Mammary epithelial cell (primary cell): ENCODE measurements around the gene ZBTB49.

ENCODE experiments used
- EZH2 ChIP-seq: IDR thresholded peaks from 2 replicates; pipeline ENCODE4 v1.6.1; 2012; ENCODE audit warnings: low read length, inconsistent platforms, borderline replicate concordance
- TF ChIP-seq, protein P1 (sequence below), 2 donors: IDR thresholded peaks in 1 of 2; conservative IDR thresholded peaks in 1 of 2; 2 replicates each; pipeline ENCODE4 v1.5.1; 2011 to 2012; ENCODE audit warnings: inconsistent platforms in 2 of 2, low read length in 2 of 2, mild to moderate bottlenecking in 2 of 2, control low read depth in 1 of 2, low read depth in 1 of 2; ENCODE audit not compliant: insufficient read depth in 1 of 2; ENCODE audit errors: extremely low read depth in 1 of 2

- TF ChIP-seq, protein P1, sequence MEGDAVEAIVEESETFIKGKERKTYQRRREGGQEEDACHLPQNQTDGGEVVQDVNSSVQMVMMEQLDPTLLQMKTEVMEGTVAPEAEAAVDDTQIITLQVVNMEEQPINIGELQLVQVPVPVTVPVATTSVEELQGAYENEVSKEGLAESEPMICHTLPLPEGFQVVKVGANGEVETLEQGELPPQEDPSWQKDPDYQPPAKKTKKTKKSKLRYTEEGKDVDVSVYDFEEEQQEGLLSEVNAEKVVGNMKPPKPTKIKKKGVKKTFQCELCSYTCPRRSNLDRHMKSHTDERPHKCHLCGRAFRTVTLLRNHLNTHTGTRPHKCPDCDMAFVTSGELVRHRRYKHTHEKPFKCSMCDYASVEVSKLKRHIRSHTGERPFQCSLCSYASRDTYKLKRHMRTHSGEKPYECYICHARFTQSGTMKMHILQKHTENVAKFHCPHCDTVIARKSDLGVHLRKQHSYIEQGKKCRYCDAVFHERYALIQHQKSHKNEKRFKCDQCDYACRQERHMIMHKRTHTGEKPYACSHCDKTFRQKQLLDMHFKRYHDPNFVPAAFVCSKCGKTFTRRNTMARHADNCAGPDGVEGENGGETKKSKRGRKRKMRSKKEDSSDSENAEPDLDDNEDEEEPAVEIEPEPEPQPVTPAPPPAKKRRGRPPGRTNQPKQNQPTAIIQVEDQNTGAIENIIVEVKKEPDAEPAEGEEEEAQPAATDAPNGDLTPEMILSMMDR (conservative IDR thresholded peaks at IDR 0.05 in 1 of 2, IDR thresholded peaks at IDR 0.05 in 1 of 2; ENCODE audit: extremely low read depth in 1 of 2, insufficient read depth in 1 of 2, low read depth in 1 of 2, low read length in 2 of 2) = no peak
- TF ChIP-seq EZH2 = no peak
Measured at GRCh38 chr4:4332529-4332928, 42.5 kb downstream of the ZBTB49 start.
